Caco-2 (cell line): ENCODE measurements around the gene CER1. TPM values are rescaled to one million over a fixed set of nuclear protein-coding genes. Genes with fewer than 3 reads are reported as not detected.

Experiments used
- BruUV-seq: library from RNA; stranded (reverse); fragments of 400-500 nt; replicated peaks from 2 replicates; lab custom pipeline; 2021; lab: Mats Ljungman, UMichigan
- CTCF ChIA-PET: fragments of 300-600 bp; sonication (Branson Sonifier 250); formaldehyde crosslinking; loops from one replicate; lab custom pipeline; 2022; ENCODE audit warnings: antibody characterized with exemption; lab: Charles Lee
- POLR2A ChIA-PET: fragments of 300-600 bp; sonication (Branson Sonifier 250); formaldehyde crosslinking; loops from one replicate; lab custom pipeline; 2022; ENCODE audit warnings: antibody characterized with exemption; lab: Charles Lee
- DNase-seq, 2 experiments: peaks; one replicate each; pipeline versions ENCODE4 v3.0.0 to v3.0.0-alpha.2; 2020 to 2022
- H3K27me3 ChIP-seq: replicated peaks from 2 replicates; pipeline ENCODE4 v1.6.0; 2011; ENCODE audit warnings: low read length; ENCODE audit not compliant: control insufficient read depth, insufficient read depth
- H3K36me3 ChIP-seq: 2 replicates; pipeline ENCODE4 v1.5.1; 2011; ENCODE audit warnings: low read length; ENCODE audit not compliant: control insufficient read depth, insufficient read depth
- H3K4me1 ChIP-seq: fragments of 250-450 bp; sonication (Bioruptor Pico); 2 replicates; pipeline ENCODE4 v1.5.1; 2020; ENCODE audit warnings: mild to moderate bottlenecking
- H3K4me3 ChIP-seq: 2 replicates; pipeline ENCODE4 v1.5.1; 2011; ENCODE audit warnings: low read depth, mild to moderate bottlenecking, control low read depth, low read length
- H3K9me3 ChIP-seq: fragments of 250-450 bp; sonication (Bioruptor Pico); 2 replicates; pipeline ENCODE4 v1.5.1; 2020; ENCODE audit warnings: mild to moderate bottlenecking, moderate library complexity
- H3K27ac Mint-ChIP-seq: one replicate; pipeline ENCODE4 v1.8.0; 2022; ENCODE audit warnings: mixed read lengths; ENCODE audit not compliant: unreplicated experiment
- H3K27me3 Mint-ChIP-seq: one replicate; pipeline ENCODE4 v1.8.0; 2022; ENCODE audit warnings: mixed read lengths; ENCODE audit not compliant: insufficient read depth, unreplicated experiment
- H3K36me3 Mint-ChIP-seq: one replicate; pipeline ENCODE4 v1.8.0; 2022; ENCODE audit warnings: mild to moderate bottlenecking, mixed read lengths; ENCODE audit not compliant: insufficient read depth, unreplicated experiment
- H3K4me1 Mint-ChIP-seq: one replicate; pipeline ENCODE4 v1.8.0; 2022; ENCODE audit warnings: low read depth, mixed read lengths; ENCODE audit not compliant: unreplicated experiment
- H3K4me3 Mint-ChIP-seq: one replicate; pipeline ENCODE4 v1.8.0; 2022; ENCODE audit warnings: mild to moderate bottlenecking, moderate library complexity, mixed read lengths; ENCODE audit not compliant: unreplicated experiment
- H3K9me3 Mint-ChIP-seq: one replicate; pipeline ENCODE4 v1.8.0; 2022; ENCODE audit warnings: mixed read lengths; ENCODE audit not compliant: unreplicated experiment
- CTCF ChIP-seq, 2 experiments: fragments of 200-600 bp in 1 of 2; IDR thresholded peaks; 1 replicate in 1 of 2; 2 replicates in 1 of 2; pipeline versions ENCODE4 v1.5.1 to v1.8.0; 2011 to 2022; ENCODE audit warnings: antibody characterized with exemption in 1 of 2, control low read depth in 1 of 2, inconsistent platforms in 1 of 2, low read depth in 1 of 2, low read length in 1 of 2, mild to moderate bottlenecking in 1 of 2, moderate library complexity in 1 of 2; ENCODE audit not compliant: insufficient read depth in 1 of 2, severe bottlenecking in 1 of 2, unreplicated experiment in 1 of 2
- intact Hi-C: fragments of 100-400 bp; cut with micrococcal nuclease; formaldehyde crosslinking; loops from one replicate; pipeline ENCODE4 v1.10.0; 2022; ENCODE audit not compliant: unreplicated experiment
- total RNA-seq: library from RNA; stranded (reverse); gene quantifications from 2 replicates; pipeline ENCODE4 v1.2.3, GENCODE V29; 2022

The CER1 gene
- total RNA-seq, 1 experiment from 2014 or later, result not detected

DNA sequence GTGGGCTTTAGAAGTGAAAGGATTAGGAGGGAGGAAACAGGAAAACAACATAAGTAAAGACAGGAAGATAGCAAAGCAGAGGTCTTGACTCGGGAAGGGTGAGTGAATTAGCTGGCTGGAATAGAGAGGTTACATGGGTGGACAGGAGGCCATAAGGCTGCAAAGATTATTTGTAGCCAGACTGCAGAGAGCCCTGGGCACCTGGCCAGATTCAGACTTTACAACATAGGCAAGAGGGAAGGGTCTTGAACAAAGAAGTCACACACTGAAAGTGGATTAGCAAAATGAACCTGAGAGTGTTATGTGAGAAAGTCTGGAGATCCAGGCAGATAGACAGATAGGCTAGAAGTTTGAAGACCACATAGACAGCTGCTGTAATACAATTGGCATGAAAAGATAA is 29.7 kb upstream of the CER1 start:
- CTCF ChIA-PET, result no interaction called here
- Histone ChIP-seq H3K9me3 (no peaks in the 10 kb centered on the region), H3K4me1 (no peaks in the 10 kb centered on the region), H3K27me3 (no peaks in the 10 kb centered on the region), H3K36me3 (no peaks in the 10 kb centered on the region), H3K4me3 (no peak overlapping the region)
- no peak for TF ChIP-seq CTCF (IDR thresholded peaks at IDR 0.05; ENCODE audit: insufficient read depth in 1 of 2, low read depth in 1 of 2, low read length in 1 of 2, severe bottlenecking in 1 of 2, unreplicated experiment in 1 of 2)
- no peak for DNase-seq
- no peaks in the 10 kb centered on the region for H3K9me3 Mint-ChIP-seq
- no peaks in the 10 kb centered on the region for H3K36me3 Mint-ChIP-seq
- BruUV-seq, result no TSS peak
- no peaks in the 10 kb centered on the region for H3K4me1 Mint-ChIP-seq
- no peak overlapping the region for H3K27ac Mint-ChIP-seq
- POLR2A ChIA-PET, result no interaction called here
- no peak overlapping the region for H3K4me3 Mint-ChIP-seq
- intact Hi-C loops, result no loop called here
- H3K27me3 Mint-ChIP-seq, result peaks cover 3% of the 10 kb centered on the region

GRCh38 chr9:14750821-14751220 is 28.3 kb upstream of the CER1 start:
- Mint-ChIP-seq H3K4me1 (no peaks in the 10 kb centered on the region), H3K27ac (no peak overlapping the region)
- intact Hi-C loops, result no loop called here

GRCh38 chr9:14749741-14750211 is 27.2 kb upstream of the CER1 start:
- no peaks in the 10 kb centered on the region for H3K27me3 ChIP-seq
- no peaks in the 10 kb centered on the region for H3K4me1 Mint-ChIP-seq
- no peaks in the 10 kb centered on the region for H3K36me3 ChIP-seq
- H3K4me1 ChIP-seq, result no peaks in the 10 kb centered on the region
- ChIA-PET POLR2A (no interaction called here), CTCF (interaction anchor here (0.6 kb wide), 1 partner anchor 87 kb away, joined by 3 read pairs; no protein-coding TSS in a partner anchor)
- intact Hi-C loops, result no loop called here
- H3K9me3 Mint-ChIP-seq, result no peaks in the 10 kb centered on the region
- no peaks in the 10 kb centered on the region for H3K36me3 Mint-ChIP-seq
- H3K4me3 ChIP-seq, result no peak overlapping the region
- H3K27ac Mint-ChIP-seq, result no peak overlapping the region
- H3K4me3 Mint-ChIP-seq, result no peak overlapping the region
- H3K9me3 ChIP-seq, result no peaks in the 10 kb centered on the region
- BruUV-seq, result no TSS peak
- TF ChIP-seq CTCF (IDR thresholded peaks at IDR 0.05; ENCODE audit: insufficient read depth in 1 of 2, low read depth in 1 of 2, low read length in 1 of 2, severe bottlenecking in 1 of 2, unreplicated experiment in 1 of 2), result no peak
- peaks cover 5% of the 10 kb centered on the region for H3K27me3 Mint-ChIP-seq
- no peak for DNase-seq

More at GRCh38 chr9:14750821-14751220, 28.3 kb upstream of the CER1 start:
- Histone ChIP-seq H3K4me3 (no peak overlapping the region), H3K9me3 (no peaks in the 10 kb centered on the region), H3K27me3 (no peaks in the 10 kb centered on the region), H3K36me3 (no peaks in the 10 kb centered on the region), H3K4me1 (no peaks in the 10 kb centered on the region)
- DNase-seq, result no peak
- no peak for TF ChIP-seq CTCF (IDR thresholded peaks at IDR 0.05; ENCODE audit: insufficient read depth in 1 of 2, low read depth in 1 of 2, low read length in 1 of 2, severe bottlenecking in 1 of 2, unreplicated experiment in 1 of 2)
- Mint-ChIP-seq H3K9me3 (no peaks in the 10 kb centered on the region), H3K4me3 (no peak overlapping the region), H3K27me3 (peaks cover 3% of the 10 kb centered on the region), H3K36me3 (no peaks in the 10 kb centered on the region)
- POLR2A ChIA-PET, result no interaction called here
- CTCF ChIA-PET, result no interaction called here
- BruUV-seq, result no TSS peak
